Breast epithelium (tissue), 3 donors: Measurements from ENCODE around the gene ROBO2.

ENCODE experiments used
- POLR2A ChIP-seq: fragments of 450-650 bp; IDR thresholded peaks from one replicate; pipeline ENCODE4 v1.6.1; 2016; ENCODE audit warnings: antibody characterized with exemption, mild to moderate bottlenecking, moderate library complexity
- POLR2AphosphoS5 ChIP-seq, 3 donors: sonication (generic); formaldehyde crosslinking; IDR thresholded peaks; one replicate each; pipeline ENCODE4 v1.6.1; 2017; ENCODE audit warnings: antibody characterized with exemption in 3 of 3
- TF ChIP-seq, protein P1 (sequence below), 3 donors: fragments of 450-650 bp; IDR thresholded peaks; one replicate each; pipeline ENCODE4 v1.5.1; 2016 to 2017; ENCODE audit warnings: antibody characterized with exemption in 3 of 3, mild to moderate bottlenecking in 3 of 3, moderate library complexity in 3 of 3

DNA sequence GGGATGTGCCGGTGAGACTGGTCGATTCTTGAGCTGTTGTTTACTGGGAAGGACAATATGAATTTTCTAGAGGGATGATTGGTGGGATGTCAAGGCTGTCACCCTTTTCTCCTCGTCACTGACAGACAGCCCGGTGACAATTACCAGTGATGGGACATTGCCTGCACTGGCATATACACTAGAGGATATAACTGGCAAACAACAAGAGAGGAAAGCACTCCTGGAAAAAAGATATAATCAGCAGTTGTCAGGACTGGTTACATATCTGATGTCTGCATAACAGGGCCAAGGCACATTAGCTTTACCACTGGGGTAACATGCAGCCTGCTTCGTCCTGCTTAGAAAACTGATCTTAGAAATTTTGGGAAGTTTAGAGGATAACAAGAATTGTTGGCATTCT is 131.1 kb downstream of the ROBO2 start:
- TF ChIP-seq, protein P1, sequence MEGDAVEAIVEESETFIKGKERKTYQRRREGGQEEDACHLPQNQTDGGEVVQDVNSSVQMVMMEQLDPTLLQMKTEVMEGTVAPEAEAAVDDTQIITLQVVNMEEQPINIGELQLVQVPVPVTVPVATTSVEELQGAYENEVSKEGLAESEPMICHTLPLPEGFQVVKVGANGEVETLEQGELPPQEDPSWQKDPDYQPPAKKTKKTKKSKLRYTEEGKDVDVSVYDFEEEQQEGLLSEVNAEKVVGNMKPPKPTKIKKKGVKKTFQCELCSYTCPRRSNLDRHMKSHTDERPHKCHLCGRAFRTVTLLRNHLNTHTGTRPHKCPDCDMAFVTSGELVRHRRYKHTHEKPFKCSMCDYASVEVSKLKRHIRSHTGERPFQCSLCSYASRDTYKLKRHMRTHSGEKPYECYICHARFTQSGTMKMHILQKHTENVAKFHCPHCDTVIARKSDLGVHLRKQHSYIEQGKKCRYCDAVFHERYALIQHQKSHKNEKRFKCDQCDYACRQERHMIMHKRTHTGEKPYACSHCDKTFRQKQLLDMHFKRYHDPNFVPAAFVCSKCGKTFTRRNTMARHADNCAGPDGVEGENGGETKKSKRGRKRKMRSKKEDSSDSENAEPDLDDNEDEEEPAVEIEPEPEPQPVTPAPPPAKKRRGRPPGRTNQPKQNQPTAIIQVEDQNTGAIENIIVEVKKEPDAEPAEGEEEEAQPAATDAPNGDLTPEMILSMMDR (IDR thresholded peaks at IDR 0.05): no peak
- TF ChIP-seq POLR2A: no peak
- no peak for TF ChIP-seq POLR2AphosphoS5 (IDR thresholded peaks at IDR 0.05)
